DLD1 (cell line): ENCODE measurements around the gene DOCK2.
"Not testable (repeated sequence)": the region's sequence is repeated elsewhere in the genome, so short reads cannot be mapped to it uniquely, and the experiment has no call there.

Source experiments
- in situ Hi-C: cut with HindIII; loops from 2 replicates; pipeline ENCODE4 v1.10.0; 2017; ENCODE audit warnings: low sequenced_read_pairs

Gene DOCK2

DNA sequence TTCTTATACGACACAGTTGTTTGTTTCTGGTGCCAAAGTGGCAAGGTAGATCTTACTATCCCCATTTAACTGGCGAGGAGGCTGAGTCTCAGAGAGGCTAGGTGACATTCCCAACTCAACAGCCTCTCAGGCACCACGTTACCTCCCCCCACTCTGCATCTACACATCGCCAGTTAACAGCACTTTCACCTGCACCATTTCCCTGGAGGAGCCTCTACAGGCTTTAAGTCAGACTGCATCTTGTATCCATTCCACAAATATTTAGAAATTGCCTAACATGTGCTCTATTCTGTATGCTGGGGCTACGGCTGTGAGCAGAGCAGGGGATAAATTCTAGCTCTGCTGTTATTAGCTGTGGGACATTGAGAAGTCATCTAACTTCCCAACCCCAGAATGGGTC, 174.6 kb downstream of the DOCK2 start:
- in situ Hi-C loops, result no loop called here

DNA sequence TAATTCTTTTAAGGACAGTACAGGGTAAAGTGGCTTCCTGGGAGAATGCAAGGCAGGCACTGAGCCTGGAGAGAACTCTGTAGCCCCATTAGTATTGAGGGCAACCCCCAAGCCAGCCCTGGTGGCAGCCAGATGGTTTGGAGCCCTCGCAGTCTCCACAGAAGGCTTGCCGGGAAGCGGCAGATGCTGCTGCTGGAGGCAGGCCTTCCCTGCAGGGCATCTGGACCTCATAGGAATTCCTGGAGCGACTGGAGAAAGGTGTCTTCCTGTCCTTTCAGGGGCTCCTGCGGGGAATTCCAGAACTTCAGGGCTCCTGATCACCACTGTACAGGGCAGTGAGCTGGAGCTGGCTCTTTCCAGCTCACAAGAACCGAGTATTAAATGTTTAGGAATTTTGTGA, 175.7 kb downstream of the DOCK2 start:
- in situ Hi-C loops, result no loop called here

DNA sequence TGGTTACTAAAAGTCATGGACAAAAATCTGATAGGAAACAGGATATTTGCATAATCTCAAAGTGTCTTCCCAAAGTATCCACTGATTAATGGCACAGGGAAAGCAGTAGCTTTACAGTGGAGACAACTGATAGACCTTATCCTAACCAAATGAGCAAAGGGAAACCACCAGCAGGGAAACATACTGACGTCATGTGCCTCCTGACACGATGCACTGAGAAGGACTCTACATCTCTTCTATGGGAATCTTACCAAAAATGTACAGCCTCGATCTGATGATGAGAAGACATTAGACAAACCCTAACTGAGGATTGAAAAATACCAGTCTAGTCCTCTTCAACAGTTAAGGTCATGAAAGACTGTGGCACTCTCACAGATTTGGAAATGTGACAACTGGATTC, 177.0 kb downstream of the DOCK2 start:
- in situ Hi-C loops, result no loop called here

- in situ Hi-C loops, result no loop called here
These were observed 177.4 kb downstream of the DOCK2 start for GRCh38 chr5:169814522-169814921.

- in situ Hi-C loops, result no loop called here
These were observed 180.0 kb downstream of the DOCK2 start for GRCh38 chr5:169817031-169817430.

DNA sequence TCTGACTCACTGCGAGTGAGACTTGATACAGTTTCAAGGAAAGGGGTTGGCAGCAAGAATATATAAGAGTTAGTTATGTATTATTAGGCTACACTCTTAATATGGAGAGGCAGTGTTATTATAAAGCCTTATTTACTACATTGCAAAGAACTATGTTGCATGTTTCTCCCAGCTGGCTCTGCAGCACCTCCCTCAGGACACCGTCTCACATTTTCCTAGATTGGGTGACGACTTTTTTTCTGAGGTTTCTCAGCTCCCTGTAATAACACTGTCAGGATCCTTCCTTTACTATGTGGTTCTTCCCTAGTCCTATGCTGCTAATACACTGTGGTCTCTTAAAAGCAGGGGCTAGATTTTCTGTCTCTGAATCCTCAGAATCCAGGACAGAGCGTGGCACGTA, 189.5 kb downstream of the DOCK2 start:
- in situ Hi-C loops, result no loop called here

DNA sequence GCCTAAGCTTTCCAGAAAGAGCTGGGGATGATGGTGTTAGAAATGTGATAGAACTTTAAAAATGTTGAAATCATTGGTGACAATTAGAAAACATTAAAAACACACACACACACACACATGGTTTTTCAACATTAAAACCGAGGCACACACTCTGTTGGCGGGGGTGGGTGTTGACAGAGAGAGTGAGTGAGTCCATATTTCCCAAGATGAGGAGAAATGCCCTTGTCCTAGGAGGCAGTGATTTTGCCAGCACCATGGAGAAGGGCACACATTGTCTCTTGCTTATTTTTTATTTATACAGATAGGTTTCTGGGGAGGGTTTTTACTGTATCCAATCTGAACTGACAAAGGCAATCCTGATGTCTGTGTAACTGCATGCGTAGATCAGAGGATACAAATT, 190.7 kb downstream of the DOCK2 start:
- in situ Hi-C loops, result no loop called here

DNA sequence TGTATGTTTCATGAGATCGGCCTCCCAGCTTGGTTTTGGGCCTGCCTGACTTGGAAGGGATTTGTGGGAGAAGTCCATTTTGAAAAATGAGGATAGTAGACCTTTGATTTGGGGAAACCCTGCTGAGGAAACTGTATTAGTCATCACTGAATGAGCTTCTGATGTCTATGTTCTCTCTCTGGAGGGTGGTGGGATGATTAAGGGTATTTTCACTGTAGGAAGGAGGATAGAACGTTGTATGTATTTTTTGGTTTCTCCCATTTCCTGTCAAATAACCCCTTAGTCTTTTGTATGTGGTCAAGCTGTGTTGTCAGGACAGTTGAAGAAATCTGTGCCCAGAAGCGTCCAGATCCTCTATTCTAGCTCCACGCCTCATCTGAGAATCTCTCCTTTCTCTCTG, 191.3 kb downstream of the DOCK2 start:
- in situ Hi-C loops, result no loop called here

DNA sequence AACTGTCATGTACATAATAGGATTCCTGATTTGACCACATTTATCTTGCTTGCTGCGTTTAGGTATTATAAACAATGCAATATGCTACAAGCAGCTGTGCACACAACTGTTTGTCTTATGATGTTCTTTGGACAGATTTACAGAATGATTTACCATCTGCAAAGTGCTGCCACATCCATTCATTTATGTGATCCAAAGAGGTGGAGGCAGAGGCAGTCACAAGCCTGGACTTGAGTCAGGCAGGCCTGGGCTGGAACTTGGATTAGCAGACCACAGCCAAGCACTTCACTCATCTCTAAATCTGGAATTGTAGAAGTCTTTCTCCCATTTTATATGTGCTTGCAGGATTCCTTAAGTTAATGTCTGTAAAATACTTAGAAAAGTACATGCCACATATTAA, 194.3 kb downstream of the DOCK2 start:
- in situ Hi-C loops, result no loop called here

GRCh38 chr5:169832304-169832703, 195.2 kb downstream of the DOCK2 start:
- in situ Hi-C loops, result no loop called here

DNA sequence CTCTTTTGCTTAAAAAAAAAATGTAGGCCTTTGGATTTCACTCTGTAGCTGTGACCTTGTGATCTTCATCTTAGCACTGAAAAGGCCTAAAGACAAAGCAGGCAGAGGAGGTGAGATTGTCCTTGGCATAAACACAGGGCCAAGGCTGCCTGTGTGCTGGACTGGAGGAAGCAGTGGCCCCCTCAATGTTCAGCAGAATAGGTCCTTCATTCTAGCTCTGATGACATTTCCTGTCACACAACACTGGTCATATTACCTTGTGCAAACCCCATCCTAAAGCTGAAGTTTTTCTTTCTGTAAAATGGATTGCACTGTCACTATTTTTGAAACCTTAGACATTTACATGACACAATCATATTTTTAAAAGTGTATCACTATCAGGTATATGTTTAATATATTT, 195.8 kb downstream of the DOCK2 start:
- in situ Hi-C loops, result no loop called here

GRCh38 chr5:169833681-169834292, 196.7 kb downstream of the DOCK2 start:
- in situ Hi-C loops, result not testable (repeated sequence)

DNA sequence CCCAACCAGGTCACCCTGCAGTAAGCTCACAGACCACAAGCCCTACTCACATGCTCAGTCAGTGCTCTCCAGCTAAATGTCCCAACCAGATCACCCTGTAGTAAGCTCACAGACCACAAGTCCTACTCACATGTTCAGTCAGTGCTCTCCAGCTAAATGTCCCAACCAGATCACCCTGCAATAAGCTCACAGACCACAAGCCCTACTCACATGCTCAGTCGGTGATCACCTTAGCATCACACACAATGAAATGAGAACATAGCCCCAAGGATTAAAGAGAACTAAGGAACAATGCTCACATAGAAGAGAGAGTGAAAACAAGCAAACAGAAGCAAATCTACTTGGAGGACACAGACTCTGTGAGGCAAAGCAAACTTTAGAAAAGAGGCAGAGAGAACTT, 197.5 kb downstream of the DOCK2 start:
- in situ Hi-C loops, result not testable (repeated sequence)

DNA sequence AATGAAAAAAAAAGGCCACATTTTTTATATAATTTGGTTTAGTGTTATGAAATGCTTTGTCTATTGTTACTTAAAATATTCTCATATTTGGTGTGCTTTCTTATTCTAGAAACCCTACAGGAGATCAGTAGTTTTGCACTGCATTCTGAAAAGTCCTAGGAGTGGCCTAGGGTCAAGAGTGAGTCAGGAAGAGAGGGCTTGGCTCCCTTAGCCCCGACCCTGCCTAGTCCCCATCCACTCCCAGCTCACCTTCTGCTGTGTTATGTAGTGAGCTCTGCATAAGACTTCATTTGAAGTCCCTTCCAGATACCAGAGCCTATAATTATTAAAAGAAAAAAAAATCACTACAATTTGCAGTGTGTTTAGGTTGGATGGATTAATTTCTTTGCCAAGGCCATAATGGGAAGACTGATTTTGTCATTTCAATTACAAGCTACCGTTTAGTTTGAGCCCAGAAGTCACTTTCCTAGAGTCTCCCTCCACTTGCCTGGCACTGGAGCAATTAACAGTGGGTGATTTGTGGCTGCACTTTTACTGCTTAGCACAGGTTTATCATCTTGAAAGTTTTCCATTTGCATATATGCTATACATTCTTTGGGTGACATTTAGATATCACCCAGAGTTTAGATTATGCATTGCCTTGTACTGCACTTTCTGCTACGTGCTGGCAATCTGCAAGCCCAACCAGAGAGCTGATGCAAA, 199.9 kb downstream of the DOCK2 start:
- in situ Hi-C loops, result no loop called here

GRCh38 chr5:169837686-169838085, 200.6 kb downstream of the DOCK2 start:
- in situ Hi-C loops, result no loop called here

DNA sequence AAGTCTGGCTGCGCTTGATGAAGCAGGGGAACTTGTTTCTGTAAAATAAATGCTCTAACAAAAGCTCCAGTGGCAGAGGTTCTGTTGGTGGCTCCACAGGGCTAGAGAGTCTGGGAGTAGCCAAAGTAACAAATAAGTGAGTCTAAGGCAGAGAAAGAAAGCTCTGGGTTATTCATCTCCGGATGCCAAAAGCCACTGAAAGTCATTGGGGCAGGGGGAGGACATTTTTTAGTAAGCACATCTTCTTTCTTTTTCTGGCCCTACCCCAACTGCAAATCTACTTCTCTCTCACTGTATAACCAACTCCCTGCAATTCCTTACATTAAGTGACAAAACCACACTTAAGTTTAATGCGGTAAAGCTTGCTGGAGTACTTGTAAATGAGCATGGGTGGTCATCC, 201.6 kb downstream of the DOCK2 start:
- in situ Hi-C loops, result no loop called here

GRCh38 chr5:169840405-169840804, 203.3 kb downstream of the DOCK2 start:
- in situ Hi-C loops, result no loop called here

GRCh38 chr5:169842699-169843098, 205.6 kb downstream of the DOCK2 start:
- in situ Hi-C loops, result no loop called here

DNA sequence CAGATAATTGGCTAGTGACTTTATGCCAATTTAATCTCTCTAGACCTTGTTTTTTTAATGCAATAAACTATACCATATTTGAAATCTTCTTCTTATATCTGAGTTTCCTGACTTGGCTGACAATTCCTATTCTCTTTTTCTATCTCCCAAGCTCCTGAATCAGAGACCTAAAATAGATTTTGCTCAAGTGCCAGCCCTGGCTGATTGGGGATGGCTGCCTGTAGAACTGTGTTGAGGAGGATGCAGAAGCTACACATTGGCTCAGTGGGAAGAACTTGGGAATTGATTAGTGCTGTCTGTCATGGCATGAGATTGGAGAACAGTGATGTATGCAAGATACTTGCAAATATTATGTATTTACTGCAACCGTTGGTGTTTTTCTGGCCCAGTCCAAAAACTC, 210.4 kb downstream of the DOCK2 start:
- in situ Hi-C loops, result no loop called here

GRCh38 chr5:169848271-169848670, 211.2 kb downstream of the DOCK2 start:
- in situ Hi-C loops, result no loop called here

- in situ Hi-C loops, result no loop called here
These were observed 211.7 kb downstream of the DOCK2 start for GRCh38 chr5:169848792-169849191.

- in situ Hi-C loops, result no loop called here
These were observed 213.3 kb downstream of the DOCK2 start for GRCh38 chr5:169850409-169850808.

GRCh38 chr5:169851321-169851850, 214.3 kb downstream of the DOCK2 start:
- in situ Hi-C loops, result no loop called here
